Muscle of back (tissue), 11 donors: ENCODE measurements around the gene TCEA2. TPM values are rescaled to one million over a fixed set of nuclear protein-coding genes. Genes with fewer than 3 reads are reported as not detected.

Experiments used
- DNase-seq, 3 donors: peaks; one replicate each; pipeline versions ENCODE4 v3.0.0 to v3.0.0-alpha.2; 2013
- polyA plus RNA-seq, 10 donors: library from polyadenylated mRNA; unstranded; fragments of 120-200 nt; gene quantifications; one replicate each; pipeline ENCODE4 v1.2.1, GENCODE V29; 2013; ENCODE audit not compliant: insufficient read length in 10 of 10

Gene TCEA2
- polyA plus RNA-seq, 10 donors: 38.5 to 50.1 (median 42.5) TPM

GRCh38 chr20:64047968-64048401 lies 15.0 kb upstream of the TCEA2 start:
- no peak for DNase-seq

- DNase-seq: no peak
Observed at GRCh38 chr20:64048402-64049044, 14.5 kb upstream of the TCEA2 start.

GRCh38 chr20:64049060-64049877 lies 13.7 kb upstream of the TCEA2 start, which contains the start of gene SOX18:
TSS of gene SOX18 (minus strand) at chr20:64049639. CDS start at chr20:64049516, 123 bp downstream.
- no peak for DNase-seq

- no peak for DNase-seq
Observed at GRCh38 chr20:64049878-64050260, 13.1 kb upstream of the TCEA2 start.

GRCh38 chr20:64050261-64051032 lies 12.6 kb upstream of the TCEA2 start:
- no peak for DNase-seq

GRCh38 chr20:64051033-64051452 lies 12.0 kb upstream of the TCEA2 start:
- no peak for DNase-seq

GRCh38 chr20:64051561-64052325 lies 11.3 kb upstream of the TCEA2 start:
- no peak for DNase-seq

- no peak for DNase-seq
Observed at GRCh38 chr20:64052326-64052722, 10.7 kb upstream of the TCEA2 start.

GRCh38 chr20:64052987-64053840 lies 9.8 kb upstream of the TCEA2 start:
- DNase-seq: no peak

GRCh38 chr20:64053841-64054661 lies 8.9 kb upstream of the TCEA2 start:
- DNase-seq: peak in 2 of 3 donors; percentile 52 to 82

GRCh38 chr20:64055396-64055892 lies 7.6 kb upstream of the TCEA2 start:
- no peak for DNase-seq

GRCh38 chr20:64055893-64056638 lies 6.9 kb upstream of the TCEA2 start:
- DNase-seq: no peak

GRCh38 chr20:64056639-64056888 lies 6.4 kb upstream of the TCEA2 start:
- DNase-seq: no peak

- no peak for DNase-seq
Observed at GRCh38 chr20:64056889-64057627, 5.9 kb upstream of the TCEA2 start.

GRCh38 chr20:64057628-64058498 lies 5.1 kb upstream of the TCEA2 start:
- DNase-seq: peak in 1 of 3 donors; percentile 74

GRCh38 chr20:64058536-64058935 lies 4.5 kb upstream of the TCEA2 start:
- no peak for DNase-seq

GRCh38 chr20:64062276-64062595 lies 762 bp upstream of the TCEA2 start:
- no peak for DNase-seq
